Keratinocyte (primary cell): ENCODE measurements around the gene TLR9. TPM values are rescaled to one million over a fixed set of nuclear protein-coding genes. Genes with fewer than 3 reads are reported as not detected.

Experiments used
- DNase-seq: peaks from one replicate; pipeline ENCODE4 v3.0.0-alpha.2; 2011; ENCODE audit warnings: low read depth, missing footprints, low spot score
- FAIRE-seq: peaks from 2 replicates; lab custom pipeline; 2011; peaks lifted over from hg19 to GRCh38; lab: Jason Lieb, UNC
- H2AFZ ChIP-seq: 2 replicates; pipeline ENCODE4 v1.6.0; 2012; ENCODE audit warnings: low read length, control low read depth, inconsistent platforms; ENCODE audit not compliant: control insufficient read depth
- H3K27ac ChIP-seq: 2 replicates; pipeline ENCODE4 v1.5.1; 2011; ENCODE audit warnings: low read length; ENCODE audit not compliant: control insufficient read depth, insufficient read depth
- H3K27me3 ChIP-seq: 3 replicates; pipeline ENCODE4 v1.6.0; 2011; ENCODE audit warnings: low read length; ENCODE audit not compliant: control insufficient read depth, insufficient read depth; ENCODE audit errors: extremely low read depth
- H3K36me3 ChIP-seq, 2 experiments: 2 replicates in 1 of 2; 3 replicates in 1 of 2; pipeline ENCODE4 v1.5.1; 2011; ENCODE audit warnings: low read length in 2 of 2, mild to moderate bottlenecking in 1 of 2; ENCODE audit not compliant: control insufficient read depth in 2 of 2, insufficient read depth in 2 of 2; ENCODE audit errors: extremely low read depth in 1 of 2
- H3K4me1 ChIP-seq: 3 replicates; pipeline ENCODE4 v1.5.1; 2011; ENCODE audit warnings: low read length; ENCODE audit not compliant: control insufficient read depth, insufficient read depth; ENCODE audit errors: extremely low read depth
- H3K4me2 ChIP-seq: 3 replicates; pipeline ENCODE4 v1.6.0; 2011; ENCODE audit warnings: low read depth, low read length; ENCODE audit not compliant: control insufficient read depth, insufficient read depth; ENCODE audit errors: extremely low read depth
- H3K4me3 ChIP-seq, 3 experiments: fragments of 200-600 bp in 1 of 3; sonication (generic) in 1 of 3; 2 replicates in 2 of 3; 3 replicates in 1 of 3; pipeline ENCODE4 v1.5.1; 2011 to 2016; ENCODE audit warnings: low read length in 3 of 3, mild to moderate bottlenecking in 3 of 3, control low read depth in 2 of 3, inconsistent platforms in 1 of 3, low read depth in 1 of 3, mixed read lengths in 1 of 3, mixed run types in 1 of 3, moderate library complexity in 1 of 3; ENCODE audit not compliant: control insufficient read depth in 2 of 3, insufficient read depth in 2 of 3; ENCODE audit errors: extremely low read depth in 1 of 3
- H3K79me2 ChIP-seq: 2 replicates; pipeline ENCODE4 v1.6.0; 2012; ENCODE audit warnings: low read length; ENCODE audit not compliant: control insufficient read depth, insufficient read depth
- H3K9ac ChIP-seq: 3 replicates; pipeline ENCODE4 v1.6.0; 2011; ENCODE audit warnings: low read length; ENCODE audit not compliant: control insufficient read depth, insufficient read depth; ENCODE audit errors: extremely low read depth
- H3K9me1 ChIP-seq: 3 replicates; pipeline ENCODE4 v1.6.0; 2011; ENCODE audit warnings: low read length; ENCODE audit not compliant: control insufficient read depth, insufficient read depth; ENCODE audit errors: extremely low read depth
- H3K9me3 ChIP-seq: 2 replicates; pipeline ENCODE4 v1.5.1; 2012; ENCODE audit warnings: low read depth, low read length; ENCODE audit not compliant: control insufficient read depth
- H4K20me1 ChIP-seq: 3 replicates; pipeline ENCODE4 v1.6.0; 2011; ENCODE audit warnings: low read length; ENCODE audit not compliant: control insufficient read depth, insufficient read depth; ENCODE audit errors: extremely low read depth
- CTCF ChIP-seq, 3 experiments: IDR thresholded peaks in 1 of 3; conservative IDR thresholded peaks in 1 of 3; optimal IDR thresholded peaks in 1 of 3; 2 replicates in 2 of 3; 3 replicates in 1 of 3; pipeline versions ENCODE3 to v1.5.1; 2011; ENCODE audit warnings: low read length in 3 of 3, mild to moderate bottlenecking in 3 of 3, moderate library complexity in 2 of 3, control low read depth in 1 of 3, inconsistent platforms in 1 of 3; ENCODE audit not compliant: insufficient read depth in 2 of 3; ENCODE audit errors: extremely low read depth in 1 of 3
- EZH2 ChIP-seq: IDR thresholded peaks from one replicate; pipeline ENCODE4 v1.6.1; 2012; ENCODE audit warnings: inconsistent platforms, mild to moderate bottlenecking, low read length, moderate library complexity
- dilution Hi-C: fragments of 300-500 bp; cut with MboI; formaldehyde crosslinking; loops from one replicate; pipeline ENCODE4 v1.7.0; 2020; ENCODE audit warnings: low sequenced_read_pairs; ENCODE audit not compliant: extremely low pct_ligation_motif_present
- polyA plus RNA-seq, 5 experiments: library from polyadenylated mRNA; depleted of rRNA in 3 of 5; stranded (reverse) in 3 of 5; stranded (forward) in 1 of 5; unstranded in 1 of 5; fragments of >200 nt; gene quantifications; 1 replicate in 1 of 5; 2 replicates in 3 of 5; 3 replicates in 1 of 5; pipeline versions ENCODE4 v1.2.1 to v1.2.3, GENCODE V29; 2011 to 2012; ENCODE audit warnings: missing spikeins in 2 of 5, low read depth in 1 of 5, low replicate concordance in 1 of 5

Gene TLR9
- polyA plus RNA-seq, 1 donor (not counting 4 experiments of a cell fraction or from before 2014, with no cell fraction given), result not detected

GRCh38 chr3:52222319-52223221 lies 2.9 kb downstream of the TLR9 start:
- no peak overlapping the region for H2AFZ ChIP-seq
- no peaks in the 10 kb centered on the region for H4K20me1 ChIP-seq
- FAIRE-seq (no peak), DNase-seq (no peak)
- dilution Hi-C loops, result no loop called here
- H3K9me1 ChIP-seq, result peaks cover 2% of the 10 kb centered on the region
- no peak overlapping the region for H3K27ac ChIP-seq
- TF ChIP-seq EZH2 (no peak), CTCF (optimal IDR thresholded peaks at IDR 0.05 in 1 of 3, IDR thresholded peaks at IDR 0.05 in 1 of 3, conservative IDR thresholded peaks at IDR 0.05 in 1 of 3; ENCODE audit: extremely low read depth in 1 of 3, insufficient read depth in 2 of 3, low read length in 3 of 3) (no peak)
- no peak overlapping the region for H3K9ac ChIP-seq
- no peak overlapping the region for H3K4me2 ChIP-seq
- H3K4me3 ChIP-seq, result no peak overlapping the region
- no peaks in the 10 kb centered on the region for H3K79me2 ChIP-seq
- H3K36me3 ChIP-seq, result peaks cover 0 to under 1% of the 10 kb centered on the region in 2 experiments
- H3K9me3 ChIP-seq, result no peaks in the 10 kb centered on the region
- H3K4me1 ChIP-seq, result peaks cover 9% of the 10 kb centered on the region
- H3K27me3 ChIP-seq, result no peaks in the 10 kb centered on the region

- H3K4me1 ChIP-seq, result peaks cover 17% of the 10 kb centered on the region
Measured at GRCh38 chr3:52221563-52222318, 3.7 kb downstream of the TLR9 start.

More at GRCh38 chr3:52221563-52222318, 3.7 kb downstream of the TLR9 start:
- Histone ChIP-seq H3K9me1 (peaks cover 3% of the 10 kb centered on the region), H3K9ac (no peak overlapping the region), H2AFZ (no peak overlapping the region), H3K79me2 (no peaks in the 10 kb centered on the region), H3K27ac (no peak overlapping the region), H3K4me3 (no peak overlapping the region), H3K36me3 (no peaks in the 10 kb centered on the region), H4K20me1 (no peaks in the 10 kb centered on the region), H3K27me3 (no peaks in the 10 kb centered on the region), H3K4me2 (no peak overlapping the region), H3K9me3 (no peaks in the 10 kb centered on the region)
- DNase-seq (no peak), FAIRE-seq (no peak)
- no peak for TF ChIP-seq EZH2
- TF ChIP-seq CTCF (optimal IDR thresholded peaks at IDR 0.05 in 1 of 3, IDR thresholded peaks at IDR 0.05 in 1 of 3, conservative IDR thresholded peaks at IDR 0.05 in 1 of 3; ENCODE audit: extremely low read depth in 1 of 3, insufficient read depth in 2 of 3, low read length in 3 of 3), result no peak
- dilution Hi-C loops, result no loop called here
